HuH-7.5 (cell line): ENCODE data around the gene EVL.
A peak's percentile ranks its signal among the peaks of the same experiment; 100 is the strongest.

Experiments used
- DNase-seq: peaks from one replicate; pipeline ENCODE4 v3.0.0; 2011; ENCODE audit warnings: low spot score

EVL gene

GRCh38 chr14:100085462-100085861, 20.2 kb downstream of the EVL start:
- no peak for DNase-seq

GRCh38 chr14:100086361-100086760, 21.1 kb downstream of the EVL start:
- no peak for DNase-seq

GRCh38 chr14:100088226-100088625, 23.0 kb downstream of the EVL start:
- no peak for DNase-seq

GRCh38 chr14:100091386-100091785, 26.2 kb downstream of the EVL start:
- no peak for DNase-seq

- no peak for DNase-seq
Measured at GRCh38 chr14:100092832-100093231, 27.6 kb downstream of the EVL start.

GRCh38 chr14:100093319-100093718, 28.1 kb downstream of the EVL start:
- DNase-seq = no peak

GRCh38 chr14:100096656-100097055, 31.4 kb downstream of the EVL start:
- no peak for DNase-seq

GRCh38 chr14:100098171-100098570, 32.9 kb downstream of the EVL start:
- DNase-seq = no peak

GRCh38 chr14:100100032-100100703, 34.9 kb downstream of the EVL start:
- DNase-seq = no peak

GRCh38 chr14:100102156-100102785, 37.0 kb downstream of the EVL start:
- DNase-seq = no peak

GRCh38 chr14:100103250-100104005, 38.2 kb downstream of the EVL start:
- no peak for DNase-seq

GRCh38 chr14:100104006-100104352, 38.8 kb downstream of the EVL start:
- DNase-seq = no peak

- no peak for DNase-seq
Measured at GRCh38 chr14:100104523-100105300, 39.5 kb downstream of the EVL start.

- no peak for DNase-seq
Measured at GRCh38 chr14:100105357-100106169, 40.3 kb downstream of the EVL start.

GRCh38 chr14:100106250-100107112, 41.3 kb downstream of the EVL start:
- DNase-seq = no peak

- no peak for DNase-seq
Measured at GRCh38 chr14:100107236-100107635, 42.0 kb downstream of the EVL start.

GRCh38 chr14:100108042-100108825, 43.0 kb downstream of the EVL start:
- DNase-seq = peak; percentile 82

- no peak for DNase-seq
Measured at GRCh38 chr14:100108840-100109593, 43.8 kb downstream of the EVL start.

- no peak for DNase-seq
Measured at GRCh38 chr14:100109594-100109955, 44.4 kb downstream of the EVL start.
